ENCODE measurements around the gene PPCDC.

GRCh38 chr15:75081150-75081549 is 57.8 kb downstream of the PPCDC start:
- TF ChIP-seq ZNF274 (IDR thresholded peaks at IDR 0.05; ENCODE audit: low read depth, low read length), result no peak
- TF ChIP-seq POLR2A (IDR thresholded peaks at IDR 0.05; ENCODE audit: borderline replicate concordance, extremely low read depth, insufficient read depth, insufficient read length), result no peak
- TF ChIP-seq, protein P1, sequence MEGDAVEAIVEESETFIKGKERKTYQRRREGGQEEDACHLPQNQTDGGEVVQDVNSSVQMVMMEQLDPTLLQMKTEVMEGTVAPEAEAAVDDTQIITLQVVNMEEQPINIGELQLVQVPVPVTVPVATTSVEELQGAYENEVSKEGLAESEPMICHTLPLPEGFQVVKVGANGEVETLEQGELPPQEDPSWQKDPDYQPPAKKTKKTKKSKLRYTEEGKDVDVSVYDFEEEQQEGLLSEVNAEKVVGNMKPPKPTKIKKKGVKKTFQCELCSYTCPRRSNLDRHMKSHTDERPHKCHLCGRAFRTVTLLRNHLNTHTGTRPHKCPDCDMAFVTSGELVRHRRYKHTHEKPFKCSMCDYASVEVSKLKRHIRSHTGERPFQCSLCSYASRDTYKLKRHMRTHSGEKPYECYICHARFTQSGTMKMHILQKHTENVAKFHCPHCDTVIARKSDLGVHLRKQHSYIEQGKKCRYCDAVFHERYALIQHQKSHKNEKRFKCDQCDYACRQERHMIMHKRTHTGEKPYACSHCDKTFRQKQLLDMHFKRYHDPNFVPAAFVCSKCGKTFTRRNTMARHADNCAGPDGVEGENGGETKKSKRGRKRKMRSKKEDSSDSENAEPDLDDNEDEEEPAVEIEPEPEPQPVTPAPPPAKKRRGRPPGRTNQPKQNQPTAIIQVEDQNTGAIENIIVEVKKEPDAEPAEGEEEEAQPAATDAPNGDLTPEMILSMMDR (IDR thresholded peaks at IDR 0.05 in 2 of 3, conservative IDR thresholded peaks at IDR 0.05 in 1 of 3; ENCODE audit: borderline replicate concordance in 1 of 3, insufficient read depth in 1 of 3, low read depth in 2 of 3, low read length in 2 of 3), result no peak
- no peak for TF ChIP-seq SP1 (IDR thresholded peaks at IDR 0.05; ENCODE audit: low read depth)
- TF ChIP-seq POLR2AphosphoS5 (IDR thresholded peaks at IDR 0.05; ENCODE audit: low read depth, low read length), result no peak
- no peak for TF ChIP-seq SIN3A (IDR thresholded peaks at IDR 0.05; ENCODE audit: low read depth)
- TF ChIP-seq YY1 (IDR thresholded peaks at IDR 0.05; ENCODE audit: extremely low read depth, insufficient replicate concordance, low read depth, low read length), result no peak
- no peak for TF ChIP-seq EZH2 (IDR thresholded peaks at IDR 0.05)
